GM23338 (cell line): ENCODE measurements around the gene CUEDC1. TPM values are rescaled to one million over a fixed set of nuclear protein-coding genes. Genes with fewer than 3 reads are reported as not detected.

Experiments
- ATAC-seq: fragments of 200-7000 bp; cut with Tn5 transposase; 3 replicates; pipeline ENCODE4 v1.9.1; 2020
- DNase-seq: peaks from one replicate; pipeline ENCODE4 v3.0.0-alpha.2; 2015; ENCODE audit warnings: low spot score
- H2AFZ ChIP-seq: fragments of 200-600 bp; sonication (generic); 2 replicates; pipeline ENCODE4 v1.8.0; 2016; ENCODE audit warnings: antibody characterized with exemption, mild to moderate bottlenecking, moderate library complexity
- H3F3A ChIP-seq: fragments of 200-600 bp; sonication (generic); replicated peaks from 2 replicates; pipeline ENCODE4 v1.8.0; 2017; ENCODE audit warnings: antibody characterized with exemption, mixed run types, low read depth
- H3K27ac ChIP-seq: fragments of 200-600 bp; sonication (generic); 2 replicates; pipeline ENCODE4 v1.6.1; 2016; ENCODE audit warnings: low read depth
- H3K27me3 ChIP-seq: fragments of 200-600 bp; sonication (generic); 2 replicates; pipeline ENCODE4 v1.8.0; 2016; ENCODE audit warnings: mild to moderate bottlenecking, mixed run types, moderate library complexity; ENCODE audit not compliant: insufficient read depth
- H3K36me3 ChIP-seq: fragments of 200-600 bp; sonication (generic); 2 replicates; pipeline ENCODE4 v1.8.0; 2016; ENCODE audit warnings: mild to moderate bottlenecking; ENCODE audit not compliant: insufficient read depth
- H3K4me1 ChIP-seq: fragments of 200-600 bp; sonication (generic); 2 replicates; pipeline ENCODE4 v1.8.0; 2016; ENCODE audit warnings: mild to moderate bottlenecking, moderate library complexity; ENCODE audit not compliant: insufficient read depth
- H3K4me2 ChIP-seq: fragments of 200-600 bp; sonication (generic); 2 replicates; pipeline ENCODE4 v1.7.1; 2017; ENCODE audit warnings: mixed run types
- H3K4me3 ChIP-seq: fragments of 200-600 bp; sonication (generic); 2 replicates; pipeline ENCODE4 v1.6.1; 2016; ENCODE audit warnings: mixed run types
- H3K79me2 ChIP-seq: fragments of 200-600 bp; sonication (generic); replicated peaks from 2 replicates; pipeline ENCODE4 v1.8.0; 2017; ENCODE audit warnings: mild to moderate bottlenecking; ENCODE audit not compliant: insufficient read depth
- H3K9me2 ChIP-seq: fragments of 200-600 bp; sonication (generic); 2 replicates; pipeline ENCODE4 v1.8.0; 2017; ENCODE audit not compliant: insufficient read depth
- H4K20me1 ChIP-seq: fragments of 200-600 bp; sonication (generic); replicated peaks from 2 replicates; pipeline ENCODE4 v1.8.0; 2017; ENCODE audit warnings: mild to moderate bottlenecking; ENCODE audit not compliant: insufficient read depth
- H3K27ac Mint-ChIP-seq: 2 replicates; pipeline ENCODE4 v1.8.0; 2020; ENCODE audit warnings: inconsistent platforms, mild to moderate bottlenecking, moderate library complexity, mixed read lengths
- H3K27me3 Mint-ChIP-seq: 3 replicates; pipeline ENCODE4 v1.8.0; 2022; ENCODE audit warnings: low read depth, mild to moderate bottlenecking, moderate library complexity, mixed read lengths, inconsistent platforms; ENCODE audit not compliant: insufficient read depth, poor library complexity
- H3K36me3 Mint-ChIP-seq: 3 replicates; pipeline ENCODE4 v1.8.0; 2021; ENCODE audit warnings: low read depth, mild to moderate bottlenecking, inconsistent platforms, moderate library complexity, mixed read lengths
- H3K4me1 Mint-ChIP-seq: 3 replicates; pipeline ENCODE4 v1.8.0; 2020; ENCODE audit warnings: mild to moderate bottlenecking, inconsistent platforms, mixed read lengths
- H3K4me3 Mint-ChIP-seq: 3 replicates; pipeline ENCODE4 v1.8.0; 2021; ENCODE audit warnings: moderate library complexity, mild to moderate bottlenecking, inconsistent platforms, mixed read lengths
- H3K9me3 Mint-ChIP-seq: 3 replicates; pipeline ENCODE4 v1.8.0; 2020; ENCODE audit warnings: moderate library complexity, mild to moderate bottlenecking, inconsistent platforms, mixed read lengths
- EZH2 ChIP-seq: fragments of 200-600 bp; sonication (generic); IDR thresholded peaks from one replicate; pipeline ENCODE4 v1.8.0; 2017; ENCODE audit warnings: antibody characterized with exemption, mild to moderate bottlenecking, low read depth; ENCODE audit not compliant: unreplicated experiment
- EZH2phosphoT487 ChIP-seq: fragments of 200-600 bp; sonication (generic); IDR thresholded peaks from one replicate; pipeline ENCODE4 v1.8.1; 2018; ENCODE audit warnings: antibody characterized with exemption; ENCODE audit not compliant: unreplicated experiment
- JUNB ChIP-seq: IDR thresholded peaks from one replicate; pipeline ENCODE4 v1.6.1; 2016; ENCODE audit warnings: antibody characterized with exemption; ENCODE audit not compliant: unreplicated experiment
- NANOG ChIP-seq: IDR thresholded peaks from 2 replicates; pipeline ENCODE4 v1.6.1; 2016; ENCODE audit warnings: antibody characterized with exemption, borderline replicate concordance
- POLR2AphosphoS5 ChIP-seq: IDR thresholded peaks from 2 replicates; pipeline ENCODE4 v1.6.1; 2016; ENCODE audit warnings: antibody characterized with exemption, low read depth
- STAT1 ChIP-seq: IDR thresholded peaks from one replicate; pipeline ENCODE4 v1.6.1; 2016; ENCODE audit warnings: antibody characterized with exemption; ENCODE audit not compliant: unreplicated experiment
- polyA plus RNA-seq: library from polyadenylated mRNA; unstranded; fragments of >200 nt; fragmentation: Nextera tagmentation; extraction: Ambion mirVana; gene quantifications from 2 replicates; pipeline ENCODE4 v1.2.1, GENCODE V29; 2016
- total RNA-seq: library from RNA; depleted of rRNA; stranded (reverse); fragments of >200 nt; shearing (Covaris generic); gene quantifications from 2 replicates; pipeline ENCODE4 v1.2.3, GENCODE V29; 2014
- TF ChIP-seq, protein P1 (sequence below): IDR thresholded peaks from 2 replicates; pipeline ENCODE4 v1.6.1; 2016; ENCODE audit warnings: antibody characterized with exemption
- TF ChIP-seq, protein P2 (sequence below), 2 experiments: fragments of 200-600 bp in 1 of 2; sonication (generic) in 1 of 2; conservative IDR thresholded peaks; 2 replicates each; pipeline versions ENCODE4 v1.5.1 to v1.6.1; 2016 to 2017; ENCODE audit warnings: antibody characterized with exemption in 2 of 2, low read depth in 2 of 2, mild to moderate bottlenecking in 2 of 2, moderate library complexity in 1 of 2
- TF ChIP-seq, protein P3 (sequence below): IDR thresholded peaks from one replicate; pipeline ENCODE4 v1.6.1; 2018; ENCODE audit warnings: antibody characterized with exemption; ENCODE audit not compliant: unreplicated experiment

Gene CUEDC1
- total and polyA plus RNA-seq, 2 experiments from 2014 or later = 3.0 to 7.7 TPM

DNA sequence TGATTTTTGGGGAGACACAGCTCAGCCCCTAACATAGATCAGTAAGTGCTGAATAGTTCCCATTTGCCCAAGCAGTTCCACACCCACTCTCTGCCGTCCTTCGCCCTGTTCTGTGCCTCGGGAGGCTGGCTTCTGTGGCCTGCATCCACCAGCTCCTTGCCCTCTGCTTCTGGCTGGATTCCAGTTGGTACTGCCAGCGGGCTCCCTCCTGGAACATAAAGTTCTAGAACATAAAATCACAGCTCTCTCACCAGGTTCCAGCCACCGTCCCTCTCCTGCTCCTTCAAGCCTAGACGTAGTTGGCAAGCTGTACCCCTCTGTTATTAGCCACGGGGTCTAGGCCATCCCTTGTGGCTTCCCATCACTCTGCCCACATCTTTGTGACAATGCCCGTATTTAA, 101.5 kb downstream of the CUEDC1 start:
- Mint-ChIP-seq H3K36me3 (peaks cover 9% of the 10 kb centered on the region; the same call in 2 of the 3 replicates), H3K27me3 (peaks cover 8% of the 10 kb centered on the region), H3K4me1 (peaks cover 34% of the 10 kb centered on the region), H3K27ac (no peak overlapping the region), H3K9me3 (no peaks in the 10 kb centered on the region), H3K4me3 (no peak overlapping the region; the same call in 2 of the 3 replicates)
- H3K4me2 ChIP-seq = no peak overlapping the region
- H3K36me3 ChIP-seq = no peaks in the 10 kb centered on the region; the same call in 1 of the 2 replicates
- DNase-seq (no peak), ATAC-seq (no peak)
- H3K4me1 ChIP-seq = peaks cover 18% of the 10 kb centered on the region
- peaks cover 11% of the 10 kb centered on the region for H3K79me2 ChIP-seq
- TF ChIP-seq NANOG = no peak
- no peak for TF ChIP-seq EZH2phosphoT487
- TF ChIP-seq STAT1 = no peak
- TF ChIP-seq POLR2AphosphoS5 = no peak
- H3F3A ChIP-seq = 0 out of 2 replicates have a peak, but pooled peaks cover 10% of the 10 kb centered on the region
- H3K4me3 ChIP-seq = no peak overlapping the region
- H2AFZ ChIP-seq = no peak overlapping the region
- H4K20me1 ChIP-seq = no peaks in the 10 kb centered on the region
- H3K9me2 ChIP-seq = no peaks in the 10 kb centered on the region
- H3K27me3 ChIP-seq = 0 out of 2 replicates have a peak, but pooled peaks cover under 1% of the 10 kb centered on the region
- no peak overlapping the region for H3K27ac ChIP-seq

DNA sequence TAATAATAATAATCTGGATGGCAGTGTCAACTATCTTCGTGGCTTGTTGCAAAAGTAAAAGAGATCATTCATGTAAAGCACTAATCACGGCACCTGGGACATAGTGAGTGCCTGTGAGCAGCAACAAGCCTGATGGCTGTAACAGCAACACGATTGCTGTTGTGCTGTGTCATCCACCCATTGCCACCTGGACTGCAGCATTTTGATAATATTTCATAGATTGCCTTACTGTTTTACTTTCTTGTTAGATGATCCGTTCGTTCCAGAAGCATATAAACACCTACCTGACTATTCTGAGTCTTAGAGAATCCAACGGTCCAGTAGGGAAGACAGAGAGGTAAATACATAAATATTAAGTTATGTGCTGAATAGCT, 102.3 kb downstream of the CUEDC1 start:
- Mint-ChIP-seq H3K36me3 (peaks cover 16% of the 10 kb centered on the region; the same call in 2 of the 3 replicates), H3K4me1 (peaks cover 28% of the 10 kb centered on the region), H3K9me3 (no peaks in the 10 kb centered on the region), H3K27ac (no peak overlapping the region), H3K27me3 (peaks cover 8% of the 10 kb centered on the region), H3K4me3 (no peak overlapping the region)
- Histone ChIP-seq H3K4me3 (no peak overlapping the region), H3K36me3 (peaks cover 5% of the 10 kb centered on the region), H3F3A (0 out of 2 replicates have a peak, but pooled peaks cover 10% of the 10 kb centered on the region), H2AFZ (no peak overlapping the region), H4K20me1 (no peaks in the 10 kb centered on the region), H3K27ac (no peak overlapping the region), H3K4me1 (peaks cover 25% of the 10 kb centered on the region), H3K79me2 (peaks cover 19% of the 10 kb centered on the region), H3K27me3 (no peaks in the 10 kb centered on the region), H3K9me2 (no peaks in the 10 kb centered on the region), H3K4me2 (no peak overlapping the region)
- ATAC-seq (no peak), DNase-seq (no peak)
- TF ChIP-seq EZH2 (no peak), JUNB (no peak), POLR2AphosphoS5 (no peak), STAT1 (no peak), NANOG (no peak), EZH2phosphoT487 (no peak)
- TF ChIP-seq, protein P1, sequence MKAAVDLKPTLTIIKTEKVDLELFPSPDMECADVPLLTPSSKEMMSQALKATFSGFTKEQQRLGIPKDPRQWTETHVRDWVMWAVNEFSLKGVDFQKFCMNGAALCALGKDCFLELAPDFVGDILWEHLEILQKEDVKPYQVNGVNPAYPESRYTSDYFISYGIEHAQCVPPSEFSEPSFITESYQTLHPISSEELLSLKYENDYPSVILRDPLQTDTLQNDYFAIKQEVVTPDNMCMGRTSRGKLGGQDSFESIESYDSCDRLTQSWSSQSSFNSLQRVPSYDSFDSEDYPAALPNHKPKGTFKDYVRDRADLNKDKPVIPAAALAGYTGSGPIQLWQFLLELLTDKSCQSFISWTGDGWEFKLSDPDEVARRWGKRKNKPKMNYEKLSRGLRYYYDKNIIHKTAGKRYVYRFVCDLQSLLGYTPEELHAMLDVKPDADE = no peak
- TF ChIP-seq, protein P2, sequence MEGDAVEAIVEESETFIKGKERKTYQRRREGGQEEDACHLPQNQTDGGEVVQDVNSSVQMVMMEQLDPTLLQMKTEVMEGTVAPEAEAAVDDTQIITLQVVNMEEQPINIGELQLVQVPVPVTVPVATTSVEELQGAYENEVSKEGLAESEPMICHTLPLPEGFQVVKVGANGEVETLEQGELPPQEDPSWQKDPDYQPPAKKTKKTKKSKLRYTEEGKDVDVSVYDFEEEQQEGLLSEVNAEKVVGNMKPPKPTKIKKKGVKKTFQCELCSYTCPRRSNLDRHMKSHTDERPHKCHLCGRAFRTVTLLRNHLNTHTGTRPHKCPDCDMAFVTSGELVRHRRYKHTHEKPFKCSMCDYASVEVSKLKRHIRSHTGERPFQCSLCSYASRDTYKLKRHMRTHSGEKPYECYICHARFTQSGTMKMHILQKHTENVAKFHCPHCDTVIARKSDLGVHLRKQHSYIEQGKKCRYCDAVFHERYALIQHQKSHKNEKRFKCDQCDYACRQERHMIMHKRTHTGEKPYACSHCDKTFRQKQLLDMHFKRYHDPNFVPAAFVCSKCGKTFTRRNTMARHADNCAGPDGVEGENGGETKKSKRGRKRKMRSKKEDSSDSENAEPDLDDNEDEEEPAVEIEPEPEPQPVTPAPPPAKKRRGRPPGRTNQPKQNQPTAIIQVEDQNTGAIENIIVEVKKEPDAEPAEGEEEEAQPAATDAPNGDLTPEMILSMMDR (conservative IDR thresholded peaks at IDR 0.05; ENCODE audit: low read depth in 2 of 2) = no peak
- TF ChIP-seq, protein P3, sequence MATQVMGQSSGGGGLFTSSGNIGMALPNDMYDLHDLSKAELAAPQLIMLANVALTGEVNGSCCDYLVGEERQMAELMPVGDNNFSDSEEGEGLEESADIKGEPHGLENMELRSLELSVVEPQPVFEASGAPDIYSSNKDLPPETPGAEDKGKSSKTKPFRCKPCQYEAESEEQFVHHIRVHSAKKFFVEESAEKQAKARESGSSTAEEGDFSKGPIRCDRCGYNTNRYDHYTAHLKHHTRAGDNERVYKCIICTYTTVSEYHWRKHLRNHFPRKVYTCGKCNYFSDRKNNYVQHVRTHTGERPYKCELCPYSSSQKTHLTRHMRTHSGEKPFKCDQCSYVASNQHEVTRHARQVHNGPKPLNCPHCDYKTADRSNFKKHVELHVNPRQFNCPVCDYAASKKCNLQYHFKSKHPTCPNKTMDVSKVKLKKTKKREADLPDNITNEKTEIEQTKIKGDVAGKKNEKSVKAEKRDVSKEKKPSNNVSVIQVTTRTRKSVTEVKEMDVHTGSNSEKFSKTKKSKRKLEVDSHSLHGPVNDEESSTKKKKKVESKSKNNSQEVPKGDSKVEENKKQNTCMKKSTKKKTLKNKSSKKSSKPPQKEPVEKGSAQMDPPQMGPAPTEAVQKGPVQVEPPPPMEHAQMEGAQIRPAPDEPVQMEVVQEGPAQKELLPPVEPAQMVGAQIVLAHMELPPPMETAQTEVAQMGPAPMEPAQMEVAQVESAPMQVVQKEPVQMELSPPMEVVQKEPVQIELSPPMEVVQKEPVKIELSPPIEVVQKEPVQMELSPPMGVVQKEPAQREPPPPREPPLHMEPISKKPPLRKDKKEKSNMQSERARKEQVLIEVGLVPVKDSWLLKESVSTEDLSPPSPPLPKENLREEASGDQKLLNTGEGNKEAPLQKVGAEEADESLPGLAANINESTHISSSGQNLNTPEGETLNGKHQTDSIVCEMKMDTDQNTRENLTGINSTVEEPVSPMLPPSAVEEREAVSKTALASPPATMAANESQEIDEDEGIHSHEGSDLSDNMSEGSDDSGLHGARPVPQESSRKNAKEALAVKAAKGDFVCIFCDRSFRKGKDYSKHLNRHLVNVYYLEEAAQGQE = no peak
